DOHH2 (cell line): ENCODE data around the gene TANGO2.

Experiments
- H3F3A ChIP-seq: fragments of 200-600 bp; sonication (generic), shearing (Covaris generic); 2 replicates; pipeline ENCODE4 v1.6.0; 2016; ENCODE audit warnings: antibody characterized with exemption, mild to moderate bottlenecking; ENCODE audit not compliant: control insufficient read depth, insufficient read depth
- H3K27ac ChIP-seq: fragments of 200-600 bp; sonication (generic); 2 replicates; pipeline ENCODE4 v1.5.1; 2014; ENCODE audit warnings: low read depth, mild to moderate bottlenecking, low read length, moderate library complexity
- H3K27me3 ChIP-seq: fragments of 200-600 bp; sonication (generic); 2 replicates; pipeline ENCODE4 v1.6.1; 2014; ENCODE audit warnings: mild to moderate bottlenecking, low read length, mixed read lengths; ENCODE audit not compliant: control insufficient read depth
- H3K36me3 ChIP-seq: fragments of 200-600 bp; sonication (generic); 2 replicates; pipeline ENCODE4 v1.6.1; 2014; ENCODE audit warnings: mild to moderate bottlenecking, low read length, moderate library complexity, mixed read lengths; ENCODE audit not compliant: control insufficient read depth
- H3K4me1 ChIP-seq: fragments of 200-600 bp; sonication (generic); 2 replicates; pipeline ENCODE4 v1.6.1; 2014; ENCODE audit warnings: mild to moderate bottlenecking, low read length, mixed read lengths; ENCODE audit not compliant: control insufficient read depth
- H3K4me2 ChIP-seq: fragments of 200-600 bp; sonication (generic); 2 replicates; pipeline ENCODE4 v1.6.0; 2014; ENCODE audit warnings: mild to moderate bottlenecking, low read length, moderate library complexity
- H3K4me3 ChIP-seq: fragments of 200-600 bp; sonication (generic); 2 replicates; pipeline ENCODE4 v1.5.1; 2014; ENCODE audit warnings: mild to moderate bottlenecking, low read length, mixed read lengths
- H3K79me2 ChIP-seq: fragments of 200-600 bp; sonication (generic); 2 replicates; pipeline ENCODE4 v1.6.1; 2014; ENCODE audit warnings: mild to moderate bottlenecking, low read length, mixed read lengths; ENCODE audit not compliant: control insufficient read depth
- H3K9me2 ChIP-seq: fragments of 200-600 bp; sonication (generic); replicated peaks from 2 replicates; pipeline ENCODE4 v1.6.1; 2014; ENCODE audit warnings: mild to moderate bottlenecking, low read length, mixed read lengths; ENCODE audit not compliant: control insufficient read depth
- H3K9me3 ChIP-seq: fragments of 200-600 bp; sonication (generic); 2 replicates; pipeline ENCODE4 v1.6.1; 2014; ENCODE audit warnings: antibody characterized with exemption, low read length, mixed read lengths; ENCODE audit not compliant: control insufficient read depth, insufficient read depth
- H4K20me1 ChIP-seq: fragments of 200-600 bp; sonication (generic); 2 replicates; pipeline ENCODE4 v1.6.0; 2014; ENCODE audit warnings: low read depth, mild to moderate bottlenecking, antibody characterized with exemption, low read length, moderate library complexity; ENCODE audit not compliant: control insufficient read depth, insufficient read depth
- EZH2phosphoT487 ChIP-seq: fragments of 200-600 bp; sonication (generic); IDR thresholded peaks from 2 replicates; pipeline ENCODE4 v1.6.1; 2017; ENCODE audit warnings: borderline replicate concordance, mild to moderate bottlenecking, antibody characterized with exemption, low read length, moderate library complexity, mixed read lengths
- TF ChIP-seq, protein P1 (sequence below): fragments of 200-600 bp; sonication (generic); IDR thresholded peaks from one replicate; pipeline ENCODE4 v1.5.1; 2014; ENCODE audit warnings: antibody characterized with exemption, mild to moderate bottlenecking, low read depth, low read length; ENCODE audit not compliant: poor library complexity, severe bottlenecking

Gene TANGO2

DNA sequence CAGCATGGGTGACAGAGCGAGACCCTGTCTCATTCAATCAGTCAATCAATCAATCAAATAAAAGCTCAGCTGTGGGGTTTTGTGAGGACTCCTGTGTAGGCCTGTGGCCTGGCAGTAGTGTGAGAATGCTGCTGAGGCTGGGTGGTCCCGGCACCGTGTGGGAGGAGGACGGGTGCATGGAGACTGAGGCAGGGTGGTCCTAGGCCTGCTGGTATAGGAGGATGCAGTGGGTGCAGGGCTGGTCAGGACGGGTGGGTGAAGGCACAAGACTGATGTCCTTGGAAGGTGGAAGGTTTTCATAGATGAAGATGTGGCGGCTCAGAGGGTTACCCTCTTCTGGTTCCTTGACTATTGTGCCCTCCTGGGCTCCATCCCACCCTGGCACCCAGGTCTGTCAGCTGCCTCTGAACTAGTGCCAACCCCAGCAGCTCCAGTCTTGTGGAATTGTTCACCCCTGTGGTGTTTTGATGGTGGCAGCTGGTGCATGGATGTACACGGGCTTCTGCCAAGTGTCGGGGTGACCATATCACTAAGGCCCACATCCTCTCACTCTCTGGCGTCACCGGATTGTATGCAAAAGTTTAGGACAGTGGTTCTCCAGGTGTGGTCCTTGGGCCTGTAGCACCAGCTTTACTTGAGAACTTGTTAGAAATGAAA lies 23.7 kb downstream of the TANGO2 start:
- peaks cover 15% of the 10 kb centered on the region; the same call in 1 of the 2 replicates for H3K36me3 ChIP-seq

DNA sequence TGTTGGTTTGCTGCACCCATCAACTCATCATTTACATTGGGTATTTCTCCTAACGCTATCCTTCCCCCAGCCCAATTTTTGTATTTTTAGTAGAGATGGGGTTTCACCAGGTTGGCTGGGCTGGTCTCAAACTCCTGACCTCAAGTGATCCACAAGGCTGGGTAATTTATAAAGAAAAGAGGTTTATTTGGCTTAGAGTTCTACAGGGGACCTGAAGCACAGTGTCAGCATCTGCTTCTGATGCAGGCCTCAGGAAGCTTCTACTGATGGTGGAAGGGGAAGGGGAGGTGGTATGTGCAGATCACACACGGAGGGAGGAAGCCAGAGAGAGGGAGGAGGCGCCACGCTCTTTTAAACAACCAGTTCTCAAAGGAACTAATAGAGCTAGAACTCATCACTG lies 25.8 kb downstream of the TANGO2 start:
- Histone ChIP-seq H3F3A (no peaks in the 10 kb centered on the region), H3K36me3 (peaks cover 15% of the 10 kb centered on the region; the same call in 1 of the 2 replicates), H4K20me1 (no peaks in the 10 kb centered on the region), H3K9me3 (no peaks in the 10 kb centered on the region), H3K4me1 (no peaks in the 10 kb centered on the region), H3K27me3 (no peaks in the 10 kb centered on the region), H3K27ac (no peak overlapping the region), H3K4me2 (no peak overlapping the region), H3K4me3 (no peak overlapping the region), H3K9me2 (no peaks in the 10 kb centered on the region), H3K79me2 (no peaks in the 10 kb centered on the region)
- TF ChIP-seq, protein P1, sequence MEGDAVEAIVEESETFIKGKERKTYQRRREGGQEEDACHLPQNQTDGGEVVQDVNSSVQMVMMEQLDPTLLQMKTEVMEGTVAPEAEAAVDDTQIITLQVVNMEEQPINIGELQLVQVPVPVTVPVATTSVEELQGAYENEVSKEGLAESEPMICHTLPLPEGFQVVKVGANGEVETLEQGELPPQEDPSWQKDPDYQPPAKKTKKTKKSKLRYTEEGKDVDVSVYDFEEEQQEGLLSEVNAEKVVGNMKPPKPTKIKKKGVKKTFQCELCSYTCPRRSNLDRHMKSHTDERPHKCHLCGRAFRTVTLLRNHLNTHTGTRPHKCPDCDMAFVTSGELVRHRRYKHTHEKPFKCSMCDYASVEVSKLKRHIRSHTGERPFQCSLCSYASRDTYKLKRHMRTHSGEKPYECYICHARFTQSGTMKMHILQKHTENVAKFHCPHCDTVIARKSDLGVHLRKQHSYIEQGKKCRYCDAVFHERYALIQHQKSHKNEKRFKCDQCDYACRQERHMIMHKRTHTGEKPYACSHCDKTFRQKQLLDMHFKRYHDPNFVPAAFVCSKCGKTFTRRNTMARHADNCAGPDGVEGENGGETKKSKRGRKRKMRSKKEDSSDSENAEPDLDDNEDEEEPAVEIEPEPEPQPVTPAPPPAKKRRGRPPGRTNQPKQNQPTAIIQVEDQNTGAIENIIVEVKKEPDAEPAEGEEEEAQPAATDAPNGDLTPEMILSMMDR: no peak
- TF ChIP-seq EZH2phosphoT487: no peak

More for the DNA sequence above, 23.7 kb downstream of the TANGO2 start:
- Histone ChIP-seq H3K9me3 (no peaks in the 10 kb centered on the region), H3K4me1 (no peaks in the 10 kb centered on the region), H4K20me1 (no peaks in the 10 kb centered on the region), H3K27ac (no peak overlapping the region), H3K27me3 (no peaks in the 10 kb centered on the region), H3K4me3 (no peak overlapping the region), H3F3A (no peaks in the 10 kb centered on the region), H3K79me2 (no peaks in the 10 kb centered on the region), H3K4me2 (no peak overlapping the region), H3K9me2 (no peaks in the 10 kb centered on the region)
- TF ChIP-seq, protein P1: no peak
- TF ChIP-seq EZH2phosphoT487: no peak

DNA sequence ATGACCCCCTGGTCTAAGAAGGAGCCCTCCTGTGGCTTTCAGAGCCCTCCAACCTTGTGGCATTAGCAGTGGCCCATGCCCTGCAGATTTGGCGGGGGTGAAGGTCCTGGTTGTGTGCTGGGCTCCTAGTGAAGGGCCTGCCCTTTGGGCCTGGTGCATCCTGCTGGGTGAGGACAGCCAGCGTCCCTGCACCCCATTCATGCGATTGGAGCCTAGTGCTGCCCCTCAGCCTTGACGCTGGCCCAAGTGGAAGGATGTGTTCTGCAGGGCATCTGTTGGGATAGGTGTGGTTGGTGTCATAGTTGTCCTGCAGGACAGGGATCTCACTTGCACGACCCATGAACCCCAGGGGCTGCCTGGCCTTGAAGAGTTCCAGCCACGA lies 31.0 kb downstream of the TANGO2 start:
- no peaks in the 10 kb centered on the region for H4K20me1 ChIP-seq
- no peak overlapping the region for H3K4me3 ChIP-seq
- peaks cover 10% of the 10 kb centered on the region; the same call in 1 of the 2 replicates for H3K36me3 ChIP-seq
- no peak overlapping the region for H3K27ac ChIP-seq
- H3F3A ChIP-seq: no peaks in the 10 kb centered on the region
- H3K9me2 ChIP-seq: no peaks in the 10 kb centered on the region
- H3K4me2 ChIP-seq: no peak overlapping the region
- no peaks in the 10 kb centered on the region for H3K9me3 ChIP-seq
- H3K79me2 ChIP-seq: no peaks in the 10 kb centered on the region
- H3K4me1 ChIP-seq: no peaks in the 10 kb centered on the region
- H3K27me3 ChIP-seq: no peaks in the 10 kb centered on the region
- TF ChIP-seq, protein P1: no peak
- no peak for TF ChIP-seq EZH2phosphoT487
